AG04449 (cell line): ENCODE data around the gene AGBL2.

Experiments
- CTCF ChIA-PET: fragments of 350-600 bp; formaldehyde crosslinking; extraction: SDS; loops from one replicate; lab custom pipeline; 2021; ENCODE audit warnings: antibody characterized with exemption; lab: Yijun Ruan, JAX
- POLR2A ChIA-PET: fragments of 400-600, 350-600 bp; formaldehyde crosslinking; extraction: SDS; loops from one replicate; lab custom pipeline; 2020; ENCODE audit warnings: antibody characterized with exemption, inconsistent platforms; lab: Yijun Ruan, JAX
- DNase-seq: peaks from one replicate; pipeline ENCODE4 v3.0.0-alpha.2; 2010; ENCODE audit warnings: low read depth, low spot score
- H3K4me3 ChIP-seq: 2 replicates; pipeline ENCODE4 v1.5.1; 2011; ENCODE audit warnings: low read depth, mild to moderate bottlenecking, control low read depth, low read length
- TF ChIP-seq, protein P1 (sequence below): IDR thresholded peaks from one replicate; pipeline ENCODE4 v1.5.1; 2011; ENCODE audit warnings: mild to moderate bottlenecking, moderate library complexity, low read length, control low read depth, inconsistent platforms; ENCODE audit not compliant: insufficient read depth; ENCODE audit errors: missing control alignments

Gene AGBL2

DNA sequence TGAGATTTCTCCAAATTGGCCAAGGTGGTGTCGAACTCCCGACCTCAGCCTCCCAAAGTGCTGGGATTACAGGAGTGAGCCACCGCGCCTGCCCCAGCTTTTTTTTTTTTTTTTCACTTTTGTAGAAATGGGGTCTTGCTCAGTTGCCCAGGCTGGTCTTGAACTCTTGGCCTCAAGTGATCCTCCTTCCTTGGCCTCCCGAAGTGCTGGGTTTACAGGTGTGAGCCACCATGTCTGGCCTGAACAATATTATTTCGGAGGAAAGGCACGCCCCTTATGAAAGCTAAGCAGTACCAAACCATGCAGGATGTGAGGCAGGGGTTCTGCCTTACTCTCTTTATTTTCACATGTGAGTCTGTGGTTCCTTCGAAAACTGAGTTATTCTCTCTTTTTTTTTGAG is 88.9 kb downstream of the AGBL2 start:
- H3K4me3 ChIP-seq, result no peak overlapping the region
- TF ChIP-seq, protein P1, sequence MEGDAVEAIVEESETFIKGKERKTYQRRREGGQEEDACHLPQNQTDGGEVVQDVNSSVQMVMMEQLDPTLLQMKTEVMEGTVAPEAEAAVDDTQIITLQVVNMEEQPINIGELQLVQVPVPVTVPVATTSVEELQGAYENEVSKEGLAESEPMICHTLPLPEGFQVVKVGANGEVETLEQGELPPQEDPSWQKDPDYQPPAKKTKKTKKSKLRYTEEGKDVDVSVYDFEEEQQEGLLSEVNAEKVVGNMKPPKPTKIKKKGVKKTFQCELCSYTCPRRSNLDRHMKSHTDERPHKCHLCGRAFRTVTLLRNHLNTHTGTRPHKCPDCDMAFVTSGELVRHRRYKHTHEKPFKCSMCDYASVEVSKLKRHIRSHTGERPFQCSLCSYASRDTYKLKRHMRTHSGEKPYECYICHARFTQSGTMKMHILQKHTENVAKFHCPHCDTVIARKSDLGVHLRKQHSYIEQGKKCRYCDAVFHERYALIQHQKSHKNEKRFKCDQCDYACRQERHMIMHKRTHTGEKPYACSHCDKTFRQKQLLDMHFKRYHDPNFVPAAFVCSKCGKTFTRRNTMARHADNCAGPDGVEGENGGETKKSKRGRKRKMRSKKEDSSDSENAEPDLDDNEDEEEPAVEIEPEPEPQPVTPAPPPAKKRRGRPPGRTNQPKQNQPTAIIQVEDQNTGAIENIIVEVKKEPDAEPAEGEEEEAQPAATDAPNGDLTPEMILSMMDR, result no peak
- POLR2A ChIA-PET, result no interaction called here
- no peak for DNase-seq
- CTCF ChIA-PET, result interaction anchor here (1.3 kb wide), 1 partner anchor 10 kb away, joined by 3 read pairs; no protein-coding TSS in a partner anchor

DNA sequence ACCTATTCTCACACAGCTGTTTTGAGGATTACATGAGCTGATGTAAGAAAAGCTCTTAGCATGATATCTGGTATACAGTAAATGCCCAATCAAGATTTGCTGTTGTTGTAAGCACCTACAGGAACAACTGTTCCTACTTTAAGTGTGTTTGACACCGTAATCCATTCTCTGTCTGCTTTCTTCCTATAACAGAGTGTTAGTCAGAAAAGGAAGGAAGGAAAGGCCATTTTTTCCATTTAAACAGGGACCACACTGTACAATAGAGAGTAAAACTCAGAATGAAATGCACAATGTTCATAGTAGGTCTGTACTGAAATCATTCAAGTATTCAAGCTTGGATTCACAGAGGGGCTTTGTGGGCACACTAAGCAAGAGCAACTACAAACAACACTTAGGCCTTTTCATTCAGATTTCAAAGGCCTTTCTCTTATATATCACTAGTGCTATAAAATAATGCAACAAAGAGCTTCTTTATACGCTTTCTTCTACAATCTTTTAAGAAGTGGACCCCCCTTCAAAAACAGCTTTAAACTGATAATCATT is 94.3 kb downstream of the AGBL2 start:
- no peak for DNase-seq
- ChIA-PET POLR2A (no interaction called here), CTCF (interaction anchor here (0.8 to 1.9 kb wide), 4 partner anchors 9 to 68 kb away, joined by 3 to 5 read pairs (median 4); partner anchors contain the start of gene CELF1)
- TF ChIP-seq, protein P1, result no peak
- H3K4me3 ChIP-seq, result no peak overlapping the region

DNA sequence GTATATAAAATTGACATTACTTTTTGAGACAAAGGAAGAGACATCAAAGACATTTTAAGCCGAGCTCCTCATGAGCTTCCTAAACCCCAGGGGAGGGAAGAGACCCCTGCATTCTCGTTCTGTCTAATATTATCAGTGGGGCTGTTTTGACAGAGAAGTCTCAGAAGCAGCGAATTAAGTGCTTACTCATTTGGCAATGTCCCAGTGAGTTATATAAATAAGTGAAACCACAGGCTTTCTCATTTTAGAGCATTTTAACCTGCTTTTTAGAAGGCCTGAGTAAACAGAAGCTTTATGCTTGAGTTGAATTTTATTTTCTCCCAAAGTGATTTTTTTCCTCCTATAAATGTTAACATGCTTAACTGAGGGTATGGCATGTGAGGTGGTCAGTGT is 97.8 kb downstream of the AGBL2 start:
- no peak overlapping the region for H3K4me3 ChIP-seq
- ChIA-PET POLR2A (interaction anchor here (1.0 kb wide), 1 partner anchor 201 kb away, joined by 4 read pairs; no protein-coding TSS in a partner anchor), CTCF (interaction anchor here (0.7 to 4.0 kb wide), 26 partner anchors 8 to 243 kb away, joined by 3 to 41 read pairs (median 4); partner anchors contain the start of genes CELF1, KBTBD4, NDUFS3 and PSMC3)
- TF ChIP-seq, protein P1, result no peak
- DNase-seq, result no peak

DNA sequence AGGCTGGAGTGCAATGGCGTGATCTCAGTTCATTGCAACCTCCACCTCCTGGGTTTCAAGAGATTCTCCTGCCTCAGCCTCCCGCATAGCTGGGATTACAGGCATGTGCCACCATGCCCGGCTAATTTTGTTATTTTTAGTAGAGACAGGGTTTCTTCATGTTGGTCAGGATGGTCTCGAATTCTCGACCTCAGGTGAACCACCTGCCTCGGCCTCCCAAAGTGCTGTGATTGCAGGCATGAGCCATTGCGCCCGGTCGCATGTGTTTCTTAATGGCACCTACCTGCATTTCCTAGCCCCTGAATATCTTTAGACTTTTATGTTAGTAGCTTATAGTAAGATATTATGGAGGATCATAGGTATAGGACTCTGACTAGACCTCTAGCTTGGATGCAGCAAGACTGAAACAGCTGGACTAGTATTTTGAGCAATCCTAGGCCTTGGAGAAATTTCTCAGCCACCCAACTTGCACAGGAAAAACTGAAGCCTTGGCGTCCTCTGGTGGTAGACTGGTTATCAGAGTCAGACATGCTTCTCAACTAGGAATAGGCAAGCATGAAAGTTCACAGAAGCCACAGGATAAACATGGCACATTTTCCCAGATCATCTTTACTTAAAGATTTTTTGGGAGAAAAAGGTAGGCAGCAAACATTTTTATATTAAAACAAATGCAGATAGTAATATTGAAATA is 98.3 kb downstream of the AGBL2 start:
- no peak overlapping the region for H3K4me3 ChIP-seq
- DNase-seq, result peak; percentile 34
- TF ChIP-seq, protein P1, result peak; percentile 83
- ChIA-PET POLR2A (interaction anchor here (1.0 kb wide), 1 partner anchor 201 kb away, joined by 4 read pairs; no protein-coding TSS in a partner anchor), CTCF (interaction anchor here (0.6 to 4.0 kb wide), 28 partner anchors 8 to 243 kb away, joined by 3 to 41 read pairs (median 4); partner anchors contain the start of genes CELF1, KBTBD4, NDUFS3 and PSMC3)

DNA sequence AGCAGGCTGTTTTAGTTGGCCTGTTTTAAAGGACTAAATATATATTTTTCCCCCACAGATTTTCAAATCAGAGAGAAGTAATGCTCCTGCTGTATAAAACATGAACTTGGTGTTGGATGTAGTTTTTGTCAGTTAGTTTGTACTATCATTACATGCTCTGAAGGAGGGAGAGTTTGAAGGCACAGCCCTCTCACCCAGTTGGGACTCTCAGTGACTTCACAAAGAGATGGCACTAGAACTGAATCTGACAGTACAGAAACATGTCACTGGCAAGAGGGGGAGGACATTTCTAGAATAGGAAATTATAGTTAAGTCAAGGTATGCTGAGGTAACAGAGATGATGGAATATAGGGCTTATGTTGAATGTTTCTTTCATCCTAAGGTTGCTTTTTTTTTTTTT is 99.9 kb downstream of the AGBL2 start:
- ChIA-PET POLR2A (interaction anchor here (0.9 kb wide), 1 partner anchor 8 kb away, joined by 3 read pairs; no protein-coding TSS in a partner anchor), CTCF (interaction anchor here (1.4 to 4.0 kb wide), 3 partner anchors 27 to 241 kb away, joined by 3 to 29 read pairs (median 9); partner anchors contain the start of genes KBTBD4, MTCH2 and NDUFS3)
- no peak overlapping the region for H3K4me3 ChIP-seq
- no peak for DNase-seq
- TF ChIP-seq, protein P1, result no peak

DNA sequence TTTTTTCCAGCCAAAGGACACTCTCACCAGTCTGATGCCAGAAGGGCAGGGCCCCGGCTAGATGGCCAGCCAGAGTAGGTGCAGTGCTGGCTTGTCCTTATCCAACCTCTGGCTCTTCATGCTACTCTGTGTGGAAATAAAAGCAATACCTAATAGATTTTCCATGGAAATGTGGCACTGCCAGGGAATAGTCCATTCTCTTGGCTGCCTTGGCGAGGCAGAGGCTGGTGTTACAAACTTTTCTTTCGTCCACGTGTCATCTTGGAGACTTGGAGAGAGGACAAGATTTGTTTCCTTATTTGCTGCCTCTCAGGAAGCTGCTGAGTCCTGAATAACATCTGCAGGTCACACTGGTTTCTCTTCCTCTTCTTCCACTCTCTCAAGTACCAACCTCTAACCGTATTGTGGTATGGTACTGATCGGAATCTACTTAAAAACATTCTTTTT is 103.8 kb downstream of the AGBL2 start:
- TF ChIP-seq, protein P1, result no peak
- ChIA-PET POLR2A (no interaction called here), CTCF (interaction anchor here (1.5 kb wide), 1 partner anchor 9 kb away, joined by 5 read pairs; no protein-coding TSS in a partner anchor)
- H3K4me3 ChIP-seq, result no peak overlapping the region
- no peak for DNase-seq
